Kasumi-1 (cell line): ENCODE data around the gene LRRC30.
A peak's percentile ranks its signal among the peaks of the same experiment; 100 is the strongest.

Experiments used
- DNase-seq, 2 experiments: peaks; one replicate each; lab custom pipeline; 2025; lab: John Stamatoyannopoulos, UW

LRRC30 gene

GRCh38 chr18:7237673-7238272, 6.9 kb downstream of the LRRC30 start:
- no peak for DNase-seq

DNA sequence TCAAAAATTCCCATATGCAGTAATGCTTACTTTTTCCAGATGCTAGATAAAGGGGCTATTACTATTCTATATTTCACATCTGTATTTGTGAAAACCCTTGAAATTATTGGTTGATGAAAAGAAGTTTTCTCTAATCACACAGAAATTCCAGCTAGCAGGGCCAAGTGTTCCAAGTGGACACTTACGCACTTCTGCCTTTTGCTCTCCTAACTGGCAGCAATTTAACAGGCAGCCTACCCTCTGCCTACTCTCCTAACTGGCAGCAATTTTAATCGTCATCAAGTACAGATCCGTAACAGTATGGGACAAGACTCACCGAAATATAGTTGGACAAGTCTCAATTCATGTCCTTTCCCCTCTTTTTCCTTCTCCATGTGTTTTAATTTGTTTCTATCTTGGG, 12.0 kb downstream of the LRRC30 start:
- DNase-seq: no peak

GRCh38 chr18:7248877-7249276, 18.0 kb downstream of the LRRC30 start:
- DNase-seq: no peak

DNA sequence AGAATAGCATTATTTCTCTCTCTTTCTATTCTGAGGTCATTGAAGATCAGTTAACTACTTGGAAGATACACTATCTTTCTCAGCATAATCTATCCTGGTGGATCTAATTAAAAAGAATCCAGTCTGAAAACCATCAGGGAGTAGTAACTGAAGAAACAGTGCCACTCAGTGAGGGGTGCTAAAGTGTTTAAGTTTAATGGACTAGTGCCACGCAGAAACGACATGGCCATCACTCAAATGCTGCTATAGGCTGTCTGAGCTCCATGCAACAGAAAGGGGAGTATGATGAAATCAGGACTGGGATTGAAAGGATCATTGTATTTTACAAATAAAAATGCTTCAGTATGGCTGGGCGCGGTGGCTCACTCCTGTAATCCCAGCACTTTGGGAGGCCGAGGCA, 23.3 kb downstream of the LRRC30 start:
- DNase-seq: no peak

- no peak for DNase-seq
Measured at GRCh38 chr18:7255054-7255453, 24.2 kb downstream of the LRRC30 start.

DNA sequence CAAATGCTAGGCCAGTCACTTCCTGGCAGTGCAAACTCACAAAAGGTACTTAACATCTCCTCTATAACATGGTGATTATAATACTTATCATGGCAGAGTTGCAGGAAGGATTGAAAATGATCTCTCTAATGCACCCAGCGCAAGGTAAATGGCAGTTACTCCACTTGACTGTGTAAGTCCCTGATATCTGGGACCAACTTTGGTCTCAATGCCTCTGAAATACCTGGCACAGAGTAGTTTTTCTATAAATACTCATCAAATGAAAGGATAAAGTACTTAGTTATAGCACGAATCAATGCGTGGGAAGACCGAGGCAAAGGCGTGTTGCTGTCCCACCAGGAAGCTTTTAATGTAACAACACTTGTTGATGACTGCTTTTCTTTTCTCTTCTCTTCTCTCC, 24.8 kb downstream of the LRRC30 start:
- no peak for DNase-seq

DNA sequence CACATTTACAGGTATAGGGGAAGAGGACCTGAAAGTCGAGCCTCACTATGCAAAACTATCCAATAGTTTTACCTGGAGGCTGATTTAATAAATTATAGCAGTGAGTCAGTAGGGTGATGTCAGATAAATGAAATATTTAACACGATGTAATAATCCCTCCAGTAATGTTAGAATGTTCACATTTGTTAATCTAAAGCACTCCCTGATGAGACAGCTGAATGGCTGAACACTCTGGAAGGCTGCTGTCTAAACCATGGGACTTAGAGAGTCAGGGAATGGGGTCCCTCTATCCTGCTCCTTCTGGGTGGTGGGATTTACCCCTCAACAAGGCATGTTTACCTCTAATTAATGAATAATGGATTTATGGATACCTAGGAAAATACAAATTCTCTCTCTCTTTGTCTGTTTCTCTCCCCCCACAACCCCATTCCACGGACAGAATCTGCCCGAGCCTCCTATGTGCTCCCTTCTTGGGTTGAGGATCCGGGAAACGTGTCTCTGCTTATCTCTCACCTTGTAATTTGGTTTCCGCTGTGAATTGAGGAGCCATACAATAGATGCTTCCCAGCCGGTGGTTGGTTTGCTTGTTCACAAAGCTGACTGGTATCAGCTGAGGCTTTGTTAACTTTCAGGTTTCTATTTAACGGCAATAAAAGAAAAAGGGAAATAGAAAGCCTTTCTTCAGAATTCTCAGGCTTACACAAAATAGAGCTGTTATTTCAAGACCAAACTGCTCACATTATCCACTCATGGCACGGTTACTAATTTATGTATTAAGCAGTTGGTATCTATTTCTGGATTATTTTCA, 25.9 kb downstream of the LRRC30 start:
- DNase-seq: no peak

GRCh38 chr18:7257426-7257740, 26.5 kb downstream of the LRRC30 start:
- no peak for DNase-seq

DNA sequence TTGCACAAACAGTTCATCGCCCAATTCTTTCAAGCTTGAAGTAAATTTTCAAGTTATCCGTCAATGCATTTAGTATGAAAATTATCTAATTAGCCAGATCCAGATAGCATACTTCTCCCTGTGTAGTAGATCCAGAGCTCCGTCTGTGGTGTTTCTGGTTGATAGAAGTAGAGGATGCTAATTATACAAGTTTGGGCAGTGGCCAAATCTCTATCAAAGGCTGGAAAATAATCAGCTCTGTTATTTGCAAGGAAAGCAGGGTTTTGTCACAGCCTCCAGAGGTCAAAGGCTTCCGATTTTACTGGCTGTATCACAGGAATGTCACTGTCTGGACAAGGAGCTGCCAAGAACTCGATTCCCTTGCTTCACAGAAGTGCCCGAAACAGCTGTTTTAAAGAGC, 28.6 kb downstream of the LRRC30 start:
- DNase-seq: no peak

GRCh38 chr18:7261199-7261598, 30.3 kb downstream of the LRRC30 start:
- DNase-seq: no peak

- DNase-seq: no peak
Measured at GRCh38 chr18:7267973-7268372, 37.1 kb downstream of the LRRC30 start.

GRCh38 chr18:7269942-7270341, 39.1 kb downstream of the LRRC30 start:
- DNase-seq: no peak

GRCh38 chr18:7272311-7273049, 41.6 kb downstream of the LRRC30 start:
- peak; percentile 76 for DNase-seq

DNA sequence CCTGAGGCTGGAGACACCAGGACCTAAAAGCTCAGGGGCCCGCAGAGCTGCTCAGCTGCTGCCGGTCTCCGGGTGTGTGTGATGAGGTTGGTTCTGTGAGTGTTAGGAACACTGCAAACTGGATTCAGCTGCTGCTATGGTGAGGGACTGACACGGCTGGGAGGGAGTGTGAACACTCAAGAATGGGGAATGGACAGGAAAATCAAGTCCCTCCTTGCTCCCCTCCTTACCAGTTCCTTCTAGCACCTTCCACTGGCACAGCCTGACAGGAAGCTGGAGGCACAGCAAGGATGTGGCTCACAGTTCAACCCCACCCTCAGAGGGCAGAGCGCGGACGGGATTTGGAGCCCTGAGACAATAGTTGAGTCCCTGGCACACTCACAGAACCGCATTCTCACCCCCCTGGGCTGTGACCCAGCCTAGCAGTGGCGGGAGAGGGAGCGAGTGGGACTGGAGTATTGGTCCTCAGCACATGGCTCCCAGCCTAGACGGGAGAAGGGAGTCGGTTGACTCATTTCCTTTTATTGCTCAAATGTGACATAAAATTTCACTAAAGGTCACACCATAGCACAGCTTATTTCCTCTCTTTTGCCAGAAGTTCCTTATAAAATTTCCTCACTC, 42.5 kb downstream of the LRRC30 start:
- peak; percentile 72 to 84 for DNase-seq

- DNase-seq: no peak
Measured at GRCh38 chr18:7281579-7281978, 50.7 kb downstream of the LRRC30 start.
